ENCODE results near the gene KLLN. TPM values are rescaled to one million over a fixed set of nuclear protein-coding genes. Genes with fewer than 3 reads are reported as not detected.
"Not testable (repeated sequence)": the region's sequence is repeated elsewhere in the genome, so short reads cannot be mapped to it uniquely, and the experiment has no call there.

The KLLN gene
- total RNA-seq, 1 experiment from 2014 or later = 1.3 TPM

DNA sequence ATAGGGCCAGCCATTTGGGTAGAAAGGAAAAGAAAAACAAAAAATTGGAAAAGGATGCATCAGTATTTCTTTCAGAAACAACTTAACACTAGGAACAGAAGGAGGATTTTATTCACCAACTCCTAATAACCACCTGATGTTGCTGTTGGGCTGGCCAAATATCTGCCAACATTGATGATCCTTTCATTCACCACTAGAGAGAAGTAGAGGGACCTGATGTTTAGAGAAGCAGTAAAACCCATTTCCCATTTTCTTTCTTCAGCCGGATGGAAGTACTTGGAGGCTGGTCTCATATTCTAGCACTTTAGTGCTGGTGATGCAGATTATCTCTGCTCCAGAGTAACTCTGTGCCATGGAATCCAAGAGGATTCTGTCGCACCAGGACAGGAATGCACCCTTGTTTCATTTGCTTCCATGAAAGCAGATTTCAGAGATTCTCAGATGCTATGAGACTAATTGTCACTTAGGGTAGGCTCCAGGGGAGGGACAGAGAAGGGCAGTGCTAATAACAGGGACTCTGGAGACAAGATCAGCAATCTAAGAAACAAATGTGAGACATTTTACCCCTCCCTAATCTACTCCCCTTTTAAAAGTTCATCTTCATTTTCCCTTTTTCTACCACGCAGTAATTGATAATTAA lies 3.1 kb downstream of the KLLN start:
- Histone ChIP-seq H3K27ac (ENCODE audit: low read length) (0 out of 2 replicates have a peak overlapping the region, but pooled peaks have one; percentile 6), H3K27me3 (ENCODE audit: control insufficient read depth, insufficient read depth, low read length) (no peaks in the 10 kb centered on the region), H3K4me1 (ENCODE audit: control insufficient read depth, insufficient read depth, low read length) (peaks cover 12% of the 10 kb centered on the region), H3K36me3 (ENCODE audit: control insufficient read depth, insufficient read depth, low read length) (no peaks in the 10 kb centered on the region; the same call in 1 of the 2 replicates), H3K9me3 (ENCODE audit: control insufficient read depth, insufficient read depth, low read depth, low read length) (no peaks in the 10 kb centered on the region), H3K4me3 (ENCODE audit: low read depth in 2 of 2, low read length in 2 of 2) (no peak overlapping the region)
- intact Hi-C loops (cut with micrococcal nuclease; ENCODE audit: unreplicated experiment) = loop anchor here (2.0 kb wide), 1 partner anchor 529 kb away; no protein-coding TSS in a partner anchor
- no TSS peak for BruUV-seq (replicated peaks)
- TF ChIP-seq, protein P1, sequence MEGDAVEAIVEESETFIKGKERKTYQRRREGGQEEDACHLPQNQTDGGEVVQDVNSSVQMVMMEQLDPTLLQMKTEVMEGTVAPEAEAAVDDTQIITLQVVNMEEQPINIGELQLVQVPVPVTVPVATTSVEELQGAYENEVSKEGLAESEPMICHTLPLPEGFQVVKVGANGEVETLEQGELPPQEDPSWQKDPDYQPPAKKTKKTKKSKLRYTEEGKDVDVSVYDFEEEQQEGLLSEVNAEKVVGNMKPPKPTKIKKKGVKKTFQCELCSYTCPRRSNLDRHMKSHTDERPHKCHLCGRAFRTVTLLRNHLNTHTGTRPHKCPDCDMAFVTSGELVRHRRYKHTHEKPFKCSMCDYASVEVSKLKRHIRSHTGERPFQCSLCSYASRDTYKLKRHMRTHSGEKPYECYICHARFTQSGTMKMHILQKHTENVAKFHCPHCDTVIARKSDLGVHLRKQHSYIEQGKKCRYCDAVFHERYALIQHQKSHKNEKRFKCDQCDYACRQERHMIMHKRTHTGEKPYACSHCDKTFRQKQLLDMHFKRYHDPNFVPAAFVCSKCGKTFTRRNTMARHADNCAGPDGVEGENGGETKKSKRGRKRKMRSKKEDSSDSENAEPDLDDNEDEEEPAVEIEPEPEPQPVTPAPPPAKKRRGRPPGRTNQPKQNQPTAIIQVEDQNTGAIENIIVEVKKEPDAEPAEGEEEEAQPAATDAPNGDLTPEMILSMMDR (IDR thresholded peaks at IDR 0.05) = peak; percentile 81
- no peak for TF ChIP-seq SIN3A (IDR thresholded peaks at IDR 0.05; ENCODE audit: borderline replicate concordance, insufficient read depth, low read depth, low read length)
- DNase-seq (ENCODE audit: low read depth, low spot score) = peak; percentile 78
- in situ Hi-C loops (cut with HindIII; ENCODE audit: low pct_unique_long_range_greater_than_20kb, low sequenced_read_pairs) = no loop called here
- CTCF ChIA-PET = no interaction called here
- POLR2A ChIA-PET = interaction anchor here (0.6 kb wide), 1 partner anchor 280 kb away, joined by 4 read pairs; no protein-coding TSS in a partner anchor
- no peak for ATAC-seq

GRCh38 chr10:87855665-87856064 lies 7.7 kb downstream of the KLLN start:
- CTCF ChIA-PET; H3K4me3 ChIP-seq (ENCODE audit: low read depth in 2 of 2, low read length in 2 of 2); in situ Hi-C loops (cut with HindIII; ENCODE audit: low pct_unique_long_range_greater_than_20kb, low sequenced_read_pairs); H3K36me3 ChIP-seq (ENCODE audit: control insufficient read depth, insufficient read depth, low read length); BruUV-seq (replicated peaks); H3K27ac ChIP-seq (ENCODE audit: low read length); H3K4me1 ChIP-seq (ENCODE audit: control insufficient read depth, insufficient read depth, low read length); ATAC-seq; intact Hi-C loops (cut with micrococcal nuclease; ENCODE audit: unreplicated experiment); DNase-seq (ENCODE audit: low read depth, low spot score); H3K9me3 ChIP-seq (ENCODE audit: control insufficient read depth, insufficient read depth, low read depth, low read length); H3K27me3 ChIP-seq (ENCODE audit: control insufficient read depth, insufficient read depth, low read length); POLR2A ChIA-PET: not testable (repeated sequence)

GRCh38 chr10:87855247-87855646 lies 8.1 kb downstream of the KLLN start:
- H3K9me3 ChIP-seq (ENCODE audit: control insufficient read depth, insufficient read depth, low read depth, low read length); ATAC-seq; in situ Hi-C loops (cut with HindIII; ENCODE audit: low pct_unique_long_range_greater_than_20kb, low sequenced_read_pairs); H3K27me3 ChIP-seq (ENCODE audit: control insufficient read depth, insufficient read depth, low read length); POLR2A ChIA-PET; BruUV-seq (replicated peaks); H3K36me3 ChIP-seq (ENCODE audit: control insufficient read depth, insufficient read depth, low read length); H3K4me3 ChIP-seq (ENCODE audit: low read depth in 2 of 2, low read length in 2 of 2); DNase-seq (ENCODE audit: low read depth, low spot score); H3K4me1 ChIP-seq (ENCODE audit: control insufficient read depth, insufficient read depth, low read length); intact Hi-C loops (cut with micrococcal nuclease; ENCODE audit: unreplicated experiment); CTCF ChIA-PET; H3K27ac ChIP-seq (ENCODE audit: low read length): not testable (repeated sequence)

DNA sequence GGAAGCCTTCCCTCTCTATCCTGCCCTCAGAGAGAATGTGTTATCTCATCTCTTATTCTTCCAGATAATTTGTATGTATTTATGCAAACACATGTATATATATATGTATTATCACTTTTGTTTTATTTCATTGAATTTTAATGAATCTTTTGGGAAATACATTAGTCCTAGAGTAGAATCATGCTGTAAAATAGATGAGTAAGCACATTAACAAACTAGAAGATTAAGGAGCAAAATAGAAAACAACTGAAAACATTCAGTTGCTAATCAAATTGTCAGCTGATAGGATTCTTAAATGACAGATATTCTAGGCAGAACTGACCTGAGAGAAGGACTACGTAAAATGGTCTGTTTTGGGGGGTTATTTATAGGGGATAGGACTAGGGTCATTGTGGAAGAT lies 11.2 kb downstream of the KLLN start:
- BruUV-seq (replicated peaks) = no TSS peak
- H3K4me1 ChIP-seq (ENCODE audit: control insufficient read depth, insufficient read depth, low read length) = peaks cover 7% of the 10 kb centered on the region; the same call in 1 of the 2 replicates
- no peak for ATAC-seq
- intact Hi-C loops (cut with micrococcal nuclease; ENCODE audit: unreplicated experiment) = no loop called here
- no peaks in the 10 kb centered on the region for H3K27me3 ChIP-seq (ENCODE audit: control insufficient read depth, insufficient read depth, low read length)
- no peaks in the 10 kb centered on the region for H3K36me3 ChIP-seq (ENCODE audit: control insufficient read depth, insufficient read depth, low read length)
- no peak overlapping the region for H3K4me3 ChIP-seq (ENCODE audit: low read depth in 2 of 2, low read length in 2 of 2)
- H3K9me3 ChIP-seq (ENCODE audit: control insufficient read depth, insufficient read depth, low read depth, low read length) = no peaks in the 10 kb centered on the region
- in situ Hi-C loops (cut with HindIII; ENCODE audit: low pct_unique_long_range_greater_than_20kb, low sequenced_read_pairs) = no loop called here
- no peak for TF ChIP-seq TCF7L2 (IDR thresholded peaks at IDR 0.05; ENCODE audit: low read depth, low read length)
- TF ChIP-seq POLR2AphosphoS5 (IDR thresholded peaks at IDR 0.05; ENCODE audit: low read depth, low read length) = no peak
- TF ChIP-seq REST (IDR thresholded peaks at IDR 0.05; ENCODE audit: insufficient read depth in 1 of 2, low read depth in 2 of 2, low read length in 1 of 2) = no peak
- TF ChIP-seq, protein P1 (IDR thresholded peaks at IDR 0.05) = no peak
- no peak for DNase-seq (ENCODE audit: low read depth, low spot score)
- no peak overlapping the region for H3K27ac ChIP-seq (ENCODE audit: low read length)
- ChIA-PET POLR2A (no interaction called here), CTCF (interaction anchor here (0.7 kb wide), 1 partner anchor 700 kb away, joined by 3 read pairs; no protein-coding TSS in a partner anchor)
